Right lobe of liver (tissue), 4 donors: Measurements from ENCODE around the gene UAP1L1.
A peak's percentile ranks its signal among the peaks of the same experiment; 100 is the strongest.

Experiments
- CTCF ChIP-seq, 4 donors: fragments of 200-600 bp in 3 of 4; fragments of 450-650 bp in 1 of 4; IDR thresholded peaks; one replicate each; pipeline versions ENCODE4 v1.5.1 to v1.8.0; 2016 to 2022; ENCODE audit warnings: antibody characterized with exemption in 4 of 4, mild to moderate bottlenecking in 2 of 4
- POLR2A ChIP-seq: fragments of 450-650 bp; IDR thresholded peaks from one replicate; pipeline ENCODE4 v1.6.1; 2017; ENCODE audit warnings: antibody characterized with exemption, mild to moderate bottlenecking
- donor health status: DM: no; HTN: no; CAD: no.
- donor health status: DM: no; HTN: no; CAD: no.
- donor health status: DM: no; HTN: yes; CAD: no.

- TF ChIP-seq CTCF (IDR thresholded peaks at IDR 0.05): peak in 3 of 4 donors; percentile 8 to 16 (median 13)
- no peak for TF ChIP-seq POLR2A
Measured at GRCh38 chr9:137095664-137096517, 18.6 kb downstream of the UAP1L1 start.
